HEK293 (cell line): ENCODE measurements around the gene RCL1.

ENCODE experiments used
- BCL11B ChIP-seq: fragments of 450-650 bp; formaldehyde crosslinking; IDR thresholded peaks from 2 replicates; pipeline ENCODE4 v1.5.1; 2016; ENCODE audit warnings: low read depth, missing biosample characterization, missing genetic modification characterization
- ZFP41 ChIP-seq: fragments of 450-650 bp; formaldehyde crosslinking; IDR thresholded peaks from 2 replicates; pipeline ENCODE4 v1.5.1; 2016; ENCODE audit warnings: missing biosample characterization, missing genetic modification characterization, borderline replicate concordance
- ZIC2 ChIP-seq: fragments of 450-650 bp; formaldehyde crosslinking; IDR thresholded peaks from 2 replicates; pipeline ENCODE4 v1.5.1; 2016; ENCODE audit warnings: missing biosample characterization, missing genetic modification characterization
- ZNF146 ChIP-seq: fragments of 450-650 bp; formaldehyde crosslinking; IDR thresholded peaks from 2 replicates; pipeline ENCODE4 v1.5.1; 2016; ENCODE audit warnings: missing biosample characterization, missing genetic modification characterization
- ZNF211 ChIP-seq: fragments of 450-650 bp; formaldehyde crosslinking; IDR thresholded peaks from 2 replicates; pipeline ENCODE4 v1.5.1; 2016; ENCODE audit warnings: low read depth, missing biosample characterization, missing genetic modification characterization
- ZNF423 ChIP-seq: fragments of 450-650 bp; formaldehyde crosslinking; IDR thresholded peaks from 2 replicates; pipeline ENCODE4 v1.5.1; 2016; ENCODE audit warnings: missing biosample characterization, missing genetic modification characterization
- ZNF561 ChIP-seq: fragments of 450-650 bp; IDR thresholded peaks from 2 replicates; pipeline ENCODE4 v1.5.1; 2018; ENCODE audit warnings: missing biosample characterization, missing genetic modification characterization, borderline replicate concordance
- ZNF830 ChIP-seq: fragments of 450-650 bp; IDR thresholded peaks from 2 replicates; pipeline ENCODE4 v1.5.0; 2018; ENCODE audit warnings: missing biosample characterization, missing genetic modification characterization, low read depth, mild to moderate bottlenecking, moderate library complexity
- TF ChIP-seq, protein P1 (sequence below): fragments of 450-650 bp; formaldehyde crosslinking; IDR thresholded peaks from 2 replicates; pipeline ENCODE4 v1.5.1; 2016; ENCODE audit warnings: missing biosample characterization, missing genetic modification characterization
- TF ChIP-seq, protein P2 (sequence below): fragments of 450-650 bp; formaldehyde crosslinking; IDR thresholded peaks from 2 replicates; pipeline ENCODE4 v1.5.1; 2016; ENCODE audit warnings: missing biosample characterization, missing genetic modification characterization
- TF ChIP-seq, protein P3 (sequence below): fragments of 450-650 bp; formaldehyde crosslinking; IDR thresholded peaks from 2 replicates; pipeline ENCODE4 v1.5.1; 2016; ENCODE audit warnings: missing biosample characterization, missing genetic modification characterization

DNA sequence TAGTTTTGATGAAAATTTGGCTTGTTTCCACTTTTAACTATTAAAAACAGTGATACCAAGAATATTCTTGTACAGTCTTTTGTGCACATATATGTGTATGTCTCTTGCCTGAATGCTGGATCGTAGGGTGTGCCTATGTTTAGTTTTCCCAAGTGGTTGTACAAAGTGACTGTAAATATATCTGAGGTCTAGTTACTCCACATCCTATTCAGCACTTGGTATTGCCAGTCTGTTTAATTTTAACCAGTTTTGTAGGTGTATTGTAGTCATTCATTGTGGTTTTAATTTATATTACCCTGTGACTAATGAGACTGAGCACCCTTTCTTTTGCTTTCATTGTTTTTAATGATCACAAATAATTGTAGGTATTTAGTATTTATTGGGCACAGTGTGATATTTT is 17.8 kb downstream of the RCL1 start:
- TF ChIP-seq, protein P1, sequence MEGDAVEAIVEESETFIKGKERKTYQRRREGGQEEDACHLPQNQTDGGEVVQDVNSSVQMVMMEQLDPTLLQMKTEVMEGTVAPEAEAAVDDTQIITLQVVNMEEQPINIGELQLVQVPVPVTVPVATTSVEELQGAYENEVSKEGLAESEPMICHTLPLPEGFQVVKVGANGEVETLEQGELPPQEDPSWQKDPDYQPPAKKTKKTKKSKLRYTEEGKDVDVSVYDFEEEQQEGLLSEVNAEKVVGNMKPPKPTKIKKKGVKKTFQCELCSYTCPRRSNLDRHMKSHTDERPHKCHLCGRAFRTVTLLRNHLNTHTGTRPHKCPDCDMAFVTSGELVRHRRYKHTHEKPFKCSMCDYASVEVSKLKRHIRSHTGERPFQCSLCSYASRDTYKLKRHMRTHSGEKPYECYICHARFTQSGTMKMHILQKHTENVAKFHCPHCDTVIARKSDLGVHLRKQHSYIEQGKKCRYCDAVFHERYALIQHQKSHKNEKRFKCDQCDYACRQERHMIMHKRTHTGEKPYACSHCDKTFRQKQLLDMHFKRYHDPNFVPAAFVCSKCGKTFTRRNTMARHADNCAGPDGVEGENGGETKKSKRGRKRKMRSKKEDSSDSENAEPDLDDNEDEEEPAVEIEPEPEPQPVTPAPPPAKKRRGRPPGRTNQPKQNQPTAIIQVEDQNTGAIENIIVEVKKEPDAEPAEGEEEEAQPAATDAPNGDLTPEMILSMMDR: no peak
- no peak for TF ChIP-seq BCL11B (tag by site-specific recombination)
- TF ChIP-seq ZNF146 (tag by site-specific recombination): no peak
- TF ChIP-seq, protein P2, sequence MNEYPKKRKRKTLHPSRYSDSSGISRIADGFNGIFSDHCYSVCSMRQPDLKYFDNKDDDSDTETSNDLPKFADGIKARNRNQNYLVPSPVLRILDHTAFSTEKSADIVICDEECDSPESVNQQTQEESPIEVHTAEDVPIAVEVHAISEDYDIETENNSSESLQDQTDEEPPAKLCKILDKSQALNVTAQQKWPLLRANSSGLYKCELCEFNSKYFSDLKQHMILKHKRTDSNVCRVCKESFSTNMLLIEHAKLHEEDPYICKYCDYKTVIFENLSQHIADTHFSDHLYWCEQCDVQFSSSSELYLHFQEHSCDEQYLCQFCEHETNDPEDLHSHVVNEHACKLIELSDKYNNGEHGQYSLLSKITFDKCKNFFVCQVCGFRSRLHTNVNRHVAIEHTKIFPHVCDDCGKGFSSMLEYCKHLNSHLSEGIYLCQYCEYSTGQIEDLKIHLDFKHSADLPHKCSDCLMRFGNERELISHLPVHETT (tag by site-specific recombination): no peak
- no peak for TF ChIP-seq ZNF423 (tag by site-specific recombination)
- TF ChIP-seq, protein P3, sequence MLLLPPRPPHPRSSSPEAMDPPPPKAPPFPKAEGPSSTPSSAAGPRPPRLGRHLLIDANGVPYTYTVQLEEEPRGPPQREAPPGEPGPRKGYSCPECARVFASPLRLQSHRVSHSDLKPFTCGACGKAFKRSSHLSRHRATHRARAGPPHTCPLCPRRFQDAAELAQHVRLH (tag by site-specific recombination): no peak
- TF ChIP-seq ZNF211 (tag by site-specific recombination): no peak
- TF ChIP-seq ZNF561 (tag by site-specific recombination): no peak
- no peak for TF ChIP-seq ZIC2
- no peak for TF ChIP-seq ZNF830 (tag by site-specific recombination)
- no peak for TF ChIP-seq ZFP41
